Measurements from ENCODE around the gene MAPK10.

MAPK10 gene

GRCh38 chr4:86359944-86360478 lies at the start of gene MAPK10:
TSS of gene MAPK10 (minus strand) at chr4:86360053.
- DNase-seq (ENCODE audit: low read depth): peak; percentile 96
- H3K4me3 ChIP-seq (ENCODE audit: low read depth, low read length): peak within 1 kb of the TSS; percentile 45
- no peak for TF ChIP-seq CTCF (IDR thresholded peaks at IDR 0.05; ENCODE audit: insufficient read depth, low read depth, low read length, missing control alignments)

GRCh38 chr4:86403575-86403974 lies 43.7 kb upstream of the MAPK10 start:
- DNase-seq (ENCODE audit: low read depth): no peak

GRCh38 chr4:86401826-86402225 lies 42.0 kb upstream of the MAPK10 start:
- TF ChIP-seq CTCF (IDR thresholded peaks at IDR 0.05; ENCODE audit: insufficient read depth, low read depth, low read length, missing control alignments): no peak
- H3K4me3 ChIP-seq (ENCODE audit: low read depth, low read length): no peak overlapping the region
- DNase-seq (ENCODE audit: low read depth): no peak

More at GRCh38 chr4:86403575-86403974, 43.7 kb upstream of the MAPK10 start:
- H3K4me3 ChIP-seq (ENCODE audit: low read depth, low read length): no peak overlapping the region
- no peak for TF ChIP-seq CTCF (IDR thresholded peaks at IDR 0.05; ENCODE audit: insufficient read depth, low read depth, low read length, missing control alignments)

- no peak overlapping the region for H3K4me3 ChIP-seq (ENCODE audit: low read depth, low read length)
- DNase-seq (ENCODE audit: low read depth): no peak
- no peak for TF ChIP-seq CTCF (IDR thresholded peaks at IDR 0.05; ENCODE audit: insufficient read depth, low read depth, low read length, missing control alignments)
Observed at GRCh38 chr4:86400216-86400615, 40.4 kb upstream of the MAPK10 start.

- peak; percentile 70 for DNase-seq (ENCODE audit: low read depth)
- no peak for TF ChIP-seq CTCF (IDR thresholded peaks at IDR 0.05; ENCODE audit: insufficient read depth, low read depth, low read length, missing control alignments)
- no peak overlapping the region for H3K4me3 ChIP-seq (ENCODE audit: low read depth, low read length)
Observed at GRCh38 chr4:86398187-86398586, 38.3 kb upstream of the MAPK10 start.

- no peak for DNase-seq (ENCODE audit: low read depth)
- no peak for TF ChIP-seq CTCF (IDR thresholded peaks at IDR 0.05; ENCODE audit: insufficient read depth, low read depth, low read length, missing control alignments)
- H3K4me3 ChIP-seq (ENCODE audit: low read depth, low read length): no peak overlapping the region
Observed at GRCh38 chr4:86393749-86394148, 33.9 kb upstream of the MAPK10 start.

- no peak overlapping the region for H3K4me3 ChIP-seq (ENCODE audit: low read depth, low read length)
- no peak for TF ChIP-seq CTCF (IDR thresholded peaks at IDR 0.05; ENCODE audit: insufficient read depth, low read depth, low read length, missing control alignments)
- no peak for DNase-seq (ENCODE audit: low read depth)
Observed at GRCh38 chr4:86389664-86390063, 29.8 kb upstream of the MAPK10 start.
